SIG-M5 (cell line): ENCODE measurements around the gene MGAT3.
"Not testable (repeated sequence)": the region's sequence is repeated elsewhere in the genome, so short reads cannot be mapped to it uniquely, and the experiment has no call there.

Experiments used
- DNase-seq: peaks from one replicate; lab custom pipeline; 2025; lab: John Stamatoyannopoulos, UW

The MGAT3 gene

GRCh38 chr22:39456522-39457197 is at the start of gene MGAT3:
MGAT3 (plus strand) TSS chr22:39457012; CDS start chr22:39487348, 30,336 bp downstream.
- DNase-seq = no peak

- no peak for DNase-seq
Measured at GRCh38 chr22:39408173-39408572, 48.6 kb upstream of the MGAT3 start.

GRCh38 chr22:39408807-39409206 is 48.0 kb upstream of the MGAT3 start:
- no peak for DNase-seq

GRCh38 chr22:39409516-39410029 is 47.2 kb upstream of the MGAT3 start:
- DNase-seq = no peak

- DNase-seq = no peak
Measured at GRCh38 chr22:39410264-39410663, 46.5 kb upstream of the MGAT3 start.

- not testable (repeated sequence) for DNase-seq
Measured at GRCh38 chr22:39411828-39412365, 44.9 kb upstream of the MGAT3 start.

GRCh38 chr22:39413204-39413603 is 43.6 kb upstream of the MGAT3 start:
- DNase-seq = not testable (repeated sequence)

- no peak for DNase-seq
Measured at GRCh38 chr22:39414377-39414776, 42.4 kb upstream of the MGAT3 start.

- DNase-seq = no peak
Measured at GRCh38 chr22:39414886-39415285, 41.9 kb upstream of the MGAT3 start.

GRCh38 chr22:39415506-39415905 is 41.3 kb upstream of the MGAT3 start:
- DNase-seq = no peak

GRCh38 chr22:39416319-39416718 is 40.5 kb upstream of the MGAT3 start:
- no peak for DNase-seq

- DNase-seq = no peak
Measured at GRCh38 chr22:39417641-39418040, 39.2 kb upstream of the MGAT3 start.

GRCh38 chr22:39418696-39419095 is 38.1 kb upstream of the MGAT3 start:
- DNase-seq = no peak

GRCh38 chr22:39419096-39419495 is 37.7 kb upstream of the MGAT3 start:
- no peak for DNase-seq

GRCh38 chr22:39419911-39420310 is 36.9 kb upstream of the MGAT3 start:
- DNase-seq = no peak

GRCh38 chr22:39421691-39422090 is 35.1 kb upstream of the MGAT3 start:
- DNase-seq = no peak

GRCh38 chr22:39422101-39422500 is 34.7 kb upstream of the MGAT3 start:
- DNase-seq = no peak

GRCh38 chr22:39422721-39423120 is 34.1 kb upstream of the MGAT3 start:
- DNase-seq = no peak

- no peak for DNase-seq
Measured at GRCh38 chr22:39423976-39424375, 32.8 kb upstream of the MGAT3 start.

GRCh38 chr22:39426380-39427043 is 30.3 kb upstream of the MGAT3 start:
- no peak for DNase-seq

- no peak for DNase-seq
Measured at GRCh38 chr22:39427751-39428596, 28.8 kb upstream of the MGAT3 start.

- no peak for DNase-seq
Measured at GRCh38 chr22:39428597-39429071, 28.2 kb upstream of the MGAT3 start.
